GM21360 (cell line): ENCODE data around the gene TIA1.

Experiments
- ATAC-seq: cut with Tn5 transposase; IDR thresholded peaks from one replicate; pipeline ENCODE4 v1.9.1; 2021; ENCODE audit warnings: mild to moderate bottlenecking, moderate library complexity; ENCODE audit not compliant: unreplicated experiment

Gene TIA1

GRCh38 chr2:70161069-70161534 lies 87.3 kb downstream of the TIA1 start:
- peak; percentile 79 for ATAC-seq

GRCh38 chr2:70160545-70160944 lies 87.9 kb downstream of the TIA1 start:
- no peak for ATAC-seq
